WTC11 (cell line): Measurements from ENCODE around the gene CLNK. TPM values are rescaled to one million over a fixed set of nuclear protein-coding genes. Genes with fewer than 3 reads are reported as not detected.
"Not testable (repeated sequence)": the region's sequence is repeated elsewhere in the genome, so short reads cannot be mapped to it uniquely, and the experiment has no call there.

Experiments used
- ATAC-seq: fragments of 200-7000 bp; cut with Tn5 transposase; 2 replicates; pipeline ENCODE4 v1.10.0; 2021; ENCODE audit warnings: mild to moderate bottlenecking, moderate library complexity
- CTCF ChIA-PET: fragments of 300-600 bp; sonication (Branson Sonifier 250); formaldehyde crosslinking; loops from one replicate; lab custom pipeline; 2021; ENCODE audit warnings: antibody characterized with exemption; lab: Charles Lee
- POLR2A ChIA-PET: fragments of 350-600 bp; sonication (Branson Sonifier 250); formaldehyde crosslinking; loops from one replicate; lab custom pipeline; 2021; ENCODE audit warnings: antibody characterized with exemption; lab: Charles Lee
- DNase-seq: peaks from one replicate; pipeline ENCODE4 v3.0.0; 2021; ENCODE audit warnings: low spot score
- H3K27ac Mint-ChIP-seq: 2 replicates; pipeline ENCODE4 v1.8.0; 2021; ENCODE audit warnings: mixed read lengths
- H3K27me3 Mint-ChIP-seq: 2 replicates; pipeline ENCODE4 v1.8.0; 2021; ENCODE audit warnings: low read depth, mild to moderate bottlenecking, moderate library complexity, mixed read lengths
- H3K36me3 Mint-ChIP-seq: 2 replicates; pipeline ENCODE4 v1.8.0; 2021; ENCODE audit warnings: mixed read lengths
- H3K4me1 Mint-ChIP-seq: 2 replicates; pipeline ENCODE4 v1.8.0; 2022; ENCODE audit warnings: mixed read lengths
- H3K4me3 Mint-ChIP-seq: 2 replicates; pipeline ENCODE4 v1.8.0; 2021; ENCODE audit warnings: mild to moderate bottlenecking, moderate library complexity, mixed read lengths
- H3K9me3 Mint-ChIP-seq: 2 replicates; pipeline ENCODE4 v1.8.0; 2021; ENCODE audit warnings: mixed read lengths
- E2F1 ChIP-seq: sonication (generic); formaldehyde crosslinking; IDR thresholded peaks from 2 replicates; pipeline ENCODE4 v1.8.0; 2022; ENCODE audit warnings: mild to moderate bottlenecking, missing genetic modification reagents
- E2F4 ChIP-seq: sonication (generic); formaldehyde crosslinking; IDR thresholded peaks from 2 replicates; pipeline ENCODE4 v1.8.1; 2022; ENCODE audit warnings: low read depth, mild to moderate bottlenecking, moderate library complexity, missing genetic modification reagents, borderline replicate concordance
- ELF4 ChIP-seq: sonication (generic); formaldehyde crosslinking; IDR thresholded peaks from 2 replicates; pipeline ENCODE4 v1.8.1; 2022; ENCODE audit warnings: low read depth, mild to moderate bottlenecking, moderate library complexity, missing genetic modification reagents
- ESRRA ChIP-seq: sonication (generic); formaldehyde crosslinking; IDR thresholded peaks from 2 replicates; pipeline ENCODE4 v1.8.1; 2022; ENCODE audit warnings: mild to moderate bottlenecking, missing genetic modification reagents, borderline replicate concordance
- FOXK1 ChIP-seq: sonication (generic); formaldehyde crosslinking; IDR thresholded peaks from 2 replicates; pipeline ENCODE4 v1.8.0; 2022; ENCODE audit warnings: mild to moderate bottlenecking, moderate library complexity, missing genetic modification reagents
- GABPB1 ChIP-seq: sonication (generic); formaldehyde crosslinking; IDR thresholded peaks from 2 replicates; pipeline ENCODE4 v1.8.1; 2023; ENCODE audit warnings: mild to moderate bottlenecking, missing genetic modification reagents
- GTF2I ChIP-seq: fragments of 250-450 bp; sonication (Bioruptor Pico); conservative IDR thresholded peaks from 2 replicates; pipeline ENCODE4 v1.4.0; 2021; ENCODE audit warnings: mild to moderate bottlenecking
- MAX ChIP-seq: sonication (generic); formaldehyde crosslinking; IDR thresholded peaks from 2 replicates; pipeline ENCODE4 v1.8.0; 2022; ENCODE audit warnings: mild to moderate bottlenecking, missing genetic modification reagents
- NFATC4 ChIP-seq: fragments of 250-450 bp; sonication (Bioruptor Pico); IDR thresholded peaks from 2 replicates; pipeline ENCODE4 v1.9.0; 2021; ENCODE audit warnings: mild to moderate bottlenecking
- NFYB ChIP-seq: sonication (generic); formaldehyde crosslinking; conservative IDR thresholded peaks from 2 replicates; pipeline ENCODE4 v1.8.0; 2022; ENCODE audit warnings: low read depth, missing genetic modification reagents
- RELA ChIP-seq: sonication (generic); formaldehyde crosslinking; IDR thresholded peaks from 2 replicates; pipeline ENCODE4 v1.8.1; 2022; ENCODE audit warnings: missing genetic modification reagents, mild to moderate bottlenecking, borderline replicate concordance
- SMAD3 ChIP-seq: sonication (generic); formaldehyde crosslinking; IDR thresholded peaks from 2 replicates; pipeline ENCODE4 v1.8.0; 2022; ENCODE audit warnings: missing genetic modification reagents, mild to moderate bottlenecking, borderline replicate concordance
- SMAD4 ChIP-seq: sonication (generic); formaldehyde crosslinking; IDR thresholded peaks from 2 replicates; pipeline ENCODE4 v1.8.0; 2022; ENCODE audit warnings: mild to moderate bottlenecking, missing genetic modification reagents
- SP1 ChIP-seq: sonication (generic); formaldehyde crosslinking; conservative IDR thresholded peaks from 2 replicates; pipeline ENCODE4 v1.8.1; 2022; ENCODE audit warnings: missing genetic modification reagents
- ZNF396 ChIP-seq: fragments of 250-450 bp; sonication (Bioruptor Pico); IDR thresholded peaks from 2 replicates; pipeline ENCODE4 v1.8.0; 2021; ENCODE audit warnings: mild to moderate bottlenecking, moderate library complexity, borderline replicate concordance
- total RNA-seq: library from RNA; stranded (reverse); gene quantifications from 3 replicates; pipeline ENCODE4 v1.2.3, GENCODE V29; 2021
- TF ChIP-seq, protein P1 (sequence below): fragments of 250-450 bp; sonication (Bioruptor Pico); IDR thresholded peaks from 2 replicates; pipeline ENCODE4 v1.9.0; 2021; ENCODE audit warnings: mild to moderate bottlenecking

CLNK gene
- total RNA-seq, 1 experiment from 2014 or later, result not detected

GRCh38 chr4:10619220-10619619 lies 65.3 kb downstream of the CLNK start:
- ATAC-seq (no peak), DNase-seq (no peak)
- H3K4me3 Mint-ChIP-seq, result no peak overlapping the region
- peaks cover 54% of the 10 kb centered on the region for H3K36me3 Mint-ChIP-seq
- peaks cover 10% of the 10 kb centered on the region for H3K27me3 Mint-ChIP-seq
- H3K9me3 Mint-ChIP-seq, result peaks cover 67% of the 10 kb centered on the region
- ChIA-PET CTCF (no interaction called here), POLR2A (no interaction called here)
- H3K27ac Mint-ChIP-seq, result no peak overlapping the region
- TF ChIP-seq ZNF396, result no peak
- TF ChIP-seq SMAD4 (CRISPR knock-in tag), result no peak
- TF ChIP-seq ESRRA (CRISPR knock-in tag), result no peak
- TF ChIP-seq NFYB (CRISPR knock-in tag), result no peak
- TF ChIP-seq GABPB1, result no peak
- TF ChIP-seq, protein P1, sequence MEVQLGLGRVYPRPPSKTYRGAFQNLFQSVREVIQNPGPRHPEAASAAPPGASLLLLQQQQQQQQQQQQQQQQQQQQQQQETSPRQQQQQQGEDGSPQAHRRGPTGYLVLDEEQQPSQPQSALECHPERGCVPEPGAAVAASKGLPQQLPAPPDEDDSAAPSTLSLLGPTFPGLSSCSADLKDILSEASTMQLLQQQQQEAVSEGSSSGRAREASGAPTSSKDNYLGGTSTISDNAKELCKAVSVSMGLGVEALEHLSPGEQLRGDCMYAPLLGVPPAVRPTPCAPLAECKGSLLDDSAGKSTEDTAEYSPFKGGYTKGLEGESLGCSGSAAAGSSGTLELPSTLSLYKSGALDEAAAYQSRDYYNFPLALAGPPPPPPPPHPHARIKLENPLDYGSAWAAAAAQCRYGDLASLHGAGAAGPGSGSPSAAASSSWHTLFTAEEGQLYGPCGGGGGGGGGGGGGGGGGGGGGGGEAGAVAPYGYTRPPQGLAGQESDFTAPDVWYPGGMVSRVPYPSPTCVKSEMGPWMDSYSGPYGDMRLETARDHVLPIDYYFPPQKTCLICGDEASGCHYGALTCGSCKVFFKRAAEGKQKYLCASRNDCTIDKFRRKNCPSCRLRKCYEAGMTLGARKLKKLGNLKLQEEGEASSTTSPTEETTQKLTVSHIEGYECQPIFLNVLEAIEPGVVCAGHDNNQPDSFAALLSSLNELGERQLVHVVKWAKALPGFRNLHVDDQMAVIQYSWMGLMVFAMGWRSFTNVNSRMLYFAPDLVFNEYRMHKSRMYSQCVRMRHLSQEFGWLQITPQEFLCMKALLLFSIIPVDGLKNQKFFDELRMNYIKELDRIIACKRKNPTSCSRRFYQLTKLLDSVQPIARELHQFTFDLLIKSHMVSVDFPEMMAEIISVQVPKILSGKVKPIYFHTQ (CRISPR knock-in tag), result no peak
- TF ChIP-seq RELA, result no peak
- no peak for TF ChIP-seq SMAD3 (CRISPR knock-in tag)
- TF ChIP-seq GTF2I (CRISPR knock-in tag), result no peak
- TF ChIP-seq, all 79 proteins: peak for 0
- no peaks in the 10 kb centered on the region for H3K4me1 Mint-ChIP-seq

DNA sequence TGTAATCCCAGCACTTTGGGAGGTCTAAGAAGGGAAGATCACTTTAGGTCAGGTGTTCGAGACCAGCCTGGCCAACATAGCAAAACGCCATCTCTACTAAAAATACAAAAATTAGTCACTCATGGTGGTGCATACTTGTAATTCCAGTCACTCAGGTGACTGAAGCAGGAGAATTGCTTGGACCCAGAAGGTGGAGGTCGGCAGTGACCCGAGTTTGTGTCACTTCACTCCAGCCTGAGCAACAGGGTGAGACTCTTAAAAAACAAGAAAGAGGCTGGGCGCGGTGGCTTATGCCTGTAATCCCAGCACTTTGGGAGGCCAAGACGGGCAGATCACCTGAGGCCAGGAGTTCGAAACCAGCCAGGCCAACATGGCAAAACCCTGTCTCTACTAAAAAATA lies 69.6 kb downstream of the CLNK start:
- ATAC-seq, H3K4me1 Mint-ChIP-seq, H3K27ac Mint-ChIP-seq, CTCF ChIA-PET, POLR2A ChIA-PET, H3K4me3 Mint-ChIP-seq, DNase-seq: not testable (repeated sequence)
- Mint-ChIP-seq H3K9me3 (peaks cover 77% of the 10 kb centered on the region), H3K36me3 (peaks cover 60% of the 10 kb centered on the region), H3K27me3 (peaks cover 10% of the 10 kb centered on the region)

DNA sequence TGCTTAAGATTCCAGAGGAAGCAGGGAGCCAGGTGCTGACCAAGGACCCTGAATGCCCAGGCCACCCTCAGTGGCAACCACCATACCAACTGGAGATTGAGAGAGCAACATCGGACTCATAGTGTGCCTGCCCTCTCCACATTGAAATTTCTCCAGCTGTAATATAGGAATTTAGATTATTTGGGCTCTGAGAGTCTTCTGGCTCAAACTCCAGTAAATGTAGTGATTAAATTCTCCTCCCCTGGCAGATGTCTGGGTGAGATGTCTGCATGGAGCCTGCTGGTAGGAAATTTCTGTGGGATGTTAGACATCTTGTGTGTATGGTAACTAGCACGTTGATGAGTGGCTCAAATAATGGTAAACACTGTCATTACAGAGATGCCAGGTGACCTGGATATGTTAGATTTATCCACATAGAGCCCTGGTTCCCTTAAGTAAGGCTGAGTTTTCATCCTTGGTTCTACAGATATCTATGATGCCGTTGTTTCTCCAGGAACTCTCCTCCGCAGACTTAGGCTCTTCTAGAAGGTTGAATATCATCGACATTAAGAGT lies 70.6 kb downstream of the CLNK start:
- POLR2A ChIA-PET, result no interaction called here
- Mint-ChIP-seq H3K9me3 (peaks cover 76% of the 10 kb centered on the region), H3K36me3 (peaks cover 57% of the 10 kb centered on the region), H3K4me3 (no peak overlapping the region), H3K4me1 (no peaks in the 10 kb centered on the region), H3K27me3 (peaks cover 8% of the 10 kb centered on the region), H3K27ac (no peak overlapping the region)
- ATAC-seq, result no peak
- no peak for DNase-seq
- CTCF ChIA-PET, result no interaction called here
- no peak for TF ChIP-seq RELA
- TF ChIP-seq FOXK1 (CRISPR knock-in tag), result no peak
- TF ChIP-seq ELF4 (CRISPR knock-in tag), result no peak
- no peak for TF ChIP-seq ZNF396
- TF ChIP-seq SMAD4 (CRISPR knock-in tag), result no peak
- no peak for TF ChIP-seq E2F1 (CRISPR knock-in tag)
- TF ChIP-seq MAX, result no peak
- TF ChIP-seq E2F4 (CRISPR knock-in tag), result no peak
- no peak for TF ChIP-seq SP1 (CRISPR knock-in tag)
- no peak for TF ChIP-seq NFATC4 (CRISPR knock-in tag)
- TF ChIP-seq, all 79 proteins: peak for 0
